ENCODE data around the gene ABLIM2.

Gene ABLIM2

DNA sequence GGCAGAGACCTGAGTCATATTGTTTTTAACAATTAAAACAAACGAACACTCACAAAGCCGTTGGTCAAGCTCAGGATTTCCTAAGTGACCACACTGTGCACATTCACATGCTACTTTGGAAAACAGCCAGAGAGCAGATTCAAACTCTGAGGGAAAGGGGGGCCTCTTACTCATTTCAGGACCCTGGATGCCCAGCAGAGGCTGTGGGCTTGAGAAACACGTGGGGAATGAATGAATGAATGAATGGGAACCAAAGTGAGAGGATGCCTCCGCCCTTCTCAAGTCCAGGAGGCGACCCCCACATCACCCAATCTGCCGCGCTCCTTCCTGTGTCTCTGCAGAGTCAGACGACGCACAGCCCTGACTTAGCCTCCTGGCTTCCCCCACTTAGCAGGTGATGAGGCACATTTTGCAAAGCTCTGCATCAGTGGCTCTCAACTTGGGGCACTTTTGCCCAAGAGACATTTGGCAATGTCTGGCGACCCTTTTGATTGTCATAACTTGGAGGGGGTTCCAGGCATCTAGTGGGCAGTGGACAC, 76.0 kb downstream of the ABLIM2 start:
- DNase-seq: no peak

DNA sequence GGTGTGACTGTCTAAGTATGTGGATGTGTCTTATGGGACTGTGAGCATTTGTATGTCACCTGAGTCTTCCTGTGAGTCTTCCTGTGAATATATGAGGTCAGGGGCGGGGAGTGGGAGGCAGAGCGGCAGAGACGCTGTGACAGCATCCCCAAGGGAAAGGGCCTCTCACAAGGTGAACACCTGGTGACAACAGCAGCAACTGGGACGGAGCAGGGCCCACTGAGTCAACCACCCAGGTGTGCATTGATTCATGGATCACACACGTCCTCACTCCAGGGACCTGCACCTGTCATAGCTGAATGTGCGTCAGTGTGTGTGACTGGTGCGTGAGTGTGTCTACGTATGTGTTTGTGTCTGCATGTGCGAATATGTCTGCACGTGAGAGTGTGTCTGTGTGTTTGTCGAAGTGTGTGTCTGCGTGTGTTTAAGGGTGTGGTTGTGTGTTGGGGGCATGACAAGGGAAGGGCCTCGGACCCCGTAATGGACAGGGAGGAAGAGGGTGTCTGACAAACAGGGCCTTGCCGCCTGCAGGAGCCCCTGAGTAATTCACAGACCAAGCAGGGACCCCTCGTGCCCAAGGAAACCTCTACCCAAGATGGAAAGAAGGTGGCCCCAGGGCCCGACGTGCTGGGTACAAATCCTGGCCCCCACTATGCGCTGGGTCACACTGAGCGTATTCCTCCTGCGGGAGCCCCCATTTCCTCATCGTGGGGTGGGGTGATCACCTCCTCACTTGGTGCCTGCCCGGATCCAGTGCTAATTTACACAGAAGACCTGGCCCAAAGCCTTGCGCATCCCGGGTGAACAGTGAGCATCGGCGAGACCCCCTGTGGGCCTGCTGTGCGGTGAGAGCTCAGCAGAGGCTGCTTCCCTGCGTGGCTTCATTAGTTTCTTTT, 76.7 kb downstream of the ABLIM2 start:
- no peak for DNase-seq

GRCh38 chr4:8081171-8081570, 77.4 kb downstream of the ABLIM2 start:
- no peak for DNase-seq

GRCh38 chr4:8080754-8081065, 77.9 kb downstream of the ABLIM2 start:
- DNase-seq: no peak

GRCh38 chr4:8079916-8080753, 78.5 kb downstream of the ABLIM2 start:
- DNase-seq: no peak

DNA sequence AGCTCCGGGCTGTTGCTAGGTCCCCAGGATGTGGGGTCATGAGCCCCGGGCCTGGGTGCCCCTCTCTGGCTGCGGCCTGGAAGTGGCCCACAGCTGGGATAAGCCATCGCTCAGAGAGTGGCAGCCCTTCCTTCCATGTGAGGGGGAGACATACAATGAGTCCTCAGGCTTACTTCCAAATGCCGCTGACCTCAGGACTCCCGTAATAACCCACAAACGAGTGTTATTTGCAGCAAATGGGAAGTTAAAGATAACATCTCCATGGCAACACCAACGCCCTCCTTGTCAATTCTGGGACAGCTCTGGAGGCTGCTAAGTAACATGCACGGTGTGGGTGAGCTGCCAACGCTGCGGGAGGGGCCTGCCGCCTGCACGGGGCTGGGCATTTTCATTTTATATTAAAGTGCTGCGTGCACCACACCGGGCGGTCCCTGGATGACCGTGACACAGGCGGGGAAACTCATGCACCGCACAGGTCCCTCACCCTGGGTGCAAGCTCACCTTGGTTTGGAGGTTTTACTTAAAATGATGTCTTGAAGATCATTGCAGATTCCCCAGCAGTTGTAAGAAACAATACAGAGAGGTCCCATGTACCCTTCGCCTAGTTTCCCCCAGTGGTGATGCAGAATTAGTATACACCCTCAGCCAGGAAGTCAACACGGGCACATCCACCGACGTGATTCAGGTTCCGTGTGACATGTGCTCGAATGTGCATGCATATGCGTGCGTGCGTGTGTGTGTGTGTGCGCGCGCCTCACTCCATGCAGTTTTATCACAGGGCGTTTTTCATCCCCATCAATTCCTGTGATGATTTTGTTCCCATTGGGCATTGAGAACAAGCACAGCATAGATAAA, 79.4 kb downstream of the ABLIM2 start:
- DNase-seq: peak; percentile 49

DNA sequence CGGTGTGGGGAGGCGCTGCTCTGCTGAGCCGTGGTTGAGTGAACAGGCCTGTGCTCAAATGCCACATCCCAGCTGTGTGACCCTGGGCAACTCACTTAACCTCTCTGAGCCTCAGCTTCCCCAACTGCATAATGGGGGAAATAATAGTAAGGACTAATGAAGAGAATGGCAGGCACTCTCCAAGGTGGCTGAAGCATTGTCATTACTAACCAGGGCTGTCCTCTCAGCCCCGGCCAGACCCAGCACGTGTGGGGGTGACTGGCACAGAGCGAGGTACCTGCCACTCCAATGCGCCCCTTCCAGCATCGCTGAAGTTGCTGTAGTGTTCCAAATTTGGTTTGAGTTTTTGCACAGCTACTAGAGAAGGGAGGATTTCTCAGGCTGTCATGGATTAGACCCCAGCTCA, 80.0 kb downstream of the ABLIM2 start:
- no peak for DNase-seq

- no peak for DNase-seq
Measured at GRCh38 chr4:8078109-8078494, 80.5 kb downstream of the ABLIM2 start.

- no peak for DNase-seq
Measured at GRCh38 chr4:8077181-8078108, 81.2 kb downstream of the ABLIM2 start.

GRCh38 chr4:8076023-8076422, 82.6 kb downstream of the ABLIM2 start:
- DNase-seq: no peak

DNA sequence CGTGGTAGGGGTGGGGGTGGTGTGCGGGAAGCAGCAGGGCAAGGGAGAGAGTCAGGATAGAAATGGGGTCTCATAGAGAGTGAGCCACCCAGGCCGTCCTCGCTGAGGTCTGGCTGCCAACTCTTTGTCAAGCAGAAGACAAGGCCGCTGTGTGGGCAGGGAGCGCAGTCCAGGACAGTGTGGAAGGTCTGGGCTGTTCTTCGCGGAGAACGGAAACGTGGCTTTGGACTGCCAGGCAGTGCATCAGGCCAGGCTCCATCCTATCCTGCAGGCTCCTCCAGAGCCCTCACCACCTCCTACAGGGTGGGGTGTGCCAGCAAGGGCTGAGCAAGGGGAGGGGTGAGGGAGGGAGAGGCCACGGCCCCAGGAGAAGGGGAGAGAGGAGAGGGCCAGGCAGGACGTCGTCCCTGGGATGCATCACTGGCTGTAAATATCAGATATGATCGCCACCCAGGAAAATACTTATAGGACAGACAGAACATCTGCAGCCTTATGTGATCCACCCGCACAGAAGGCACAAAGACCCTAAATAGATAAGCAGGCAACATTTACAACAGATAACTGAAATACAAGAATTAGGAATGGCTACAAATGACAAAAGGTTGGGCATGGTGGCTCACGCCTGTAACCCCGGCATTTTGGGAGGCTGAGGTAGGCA, 85.3 kb downstream of the ABLIM2 start:
- no peak for DNase-seq

DNA sequence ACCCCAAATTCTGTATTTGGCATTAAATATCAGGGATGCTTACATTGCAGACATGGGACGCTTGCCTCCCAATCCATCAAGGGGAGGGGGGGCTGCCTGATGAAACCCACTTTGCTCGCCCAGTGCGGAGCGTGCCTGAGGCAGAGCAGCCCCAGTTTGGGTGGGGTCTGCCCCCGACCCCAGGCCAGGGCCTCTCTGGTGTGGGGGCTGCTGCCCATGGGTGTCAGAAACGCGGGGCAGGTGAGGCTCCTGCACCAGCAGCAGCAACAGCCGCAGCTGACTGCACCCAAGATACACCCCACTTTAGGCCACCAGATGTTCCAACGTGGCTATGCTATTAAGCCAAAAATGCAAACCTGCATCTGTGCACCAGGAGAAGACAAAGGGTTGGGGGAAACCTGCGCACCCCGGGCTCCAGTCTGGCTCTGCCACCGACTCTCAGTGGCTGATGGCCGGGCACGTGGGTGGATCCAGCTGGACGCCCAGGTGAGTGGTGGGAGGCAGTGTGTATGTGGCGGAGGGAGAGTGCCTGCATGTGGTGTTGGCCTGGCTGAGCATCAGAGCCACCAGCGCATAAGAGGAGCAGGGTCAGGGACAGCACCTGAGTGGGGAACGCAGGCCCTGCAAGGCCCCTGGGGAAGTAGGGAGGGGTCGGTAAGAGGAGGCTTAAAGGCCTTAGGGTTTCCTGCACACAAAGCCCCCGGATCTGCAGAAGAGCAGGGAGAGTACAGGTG, 86.2 kb downstream of the ABLIM2 start:
- DNase-seq: no peak

DNA sequence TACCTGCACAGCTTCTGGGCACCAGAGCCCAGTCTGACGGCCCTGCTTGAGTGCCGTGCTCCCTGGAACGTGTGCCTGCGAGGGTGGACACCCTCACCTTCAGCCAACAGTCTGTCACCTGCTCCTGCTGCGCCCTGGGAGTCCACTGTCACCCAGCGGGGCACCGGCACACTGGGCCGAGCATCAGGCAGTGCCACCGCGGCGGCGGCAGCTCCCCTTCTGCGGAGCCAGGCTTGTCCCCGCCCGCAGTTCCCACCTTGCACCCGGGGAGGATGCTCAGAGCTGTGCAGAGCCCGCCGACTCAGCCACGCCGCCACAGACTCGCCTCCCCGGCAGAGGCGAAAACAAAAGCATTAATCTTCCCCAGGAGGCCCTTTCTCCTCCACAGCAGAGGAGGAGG, 86.8 kb downstream of the ABLIM2 start:
- DNase-seq: no peak

GRCh38 chr4:8070736-8071718, 87.6 kb downstream of the ABLIM2 start:
- DNase-seq: peak; percentile 1

DNA sequence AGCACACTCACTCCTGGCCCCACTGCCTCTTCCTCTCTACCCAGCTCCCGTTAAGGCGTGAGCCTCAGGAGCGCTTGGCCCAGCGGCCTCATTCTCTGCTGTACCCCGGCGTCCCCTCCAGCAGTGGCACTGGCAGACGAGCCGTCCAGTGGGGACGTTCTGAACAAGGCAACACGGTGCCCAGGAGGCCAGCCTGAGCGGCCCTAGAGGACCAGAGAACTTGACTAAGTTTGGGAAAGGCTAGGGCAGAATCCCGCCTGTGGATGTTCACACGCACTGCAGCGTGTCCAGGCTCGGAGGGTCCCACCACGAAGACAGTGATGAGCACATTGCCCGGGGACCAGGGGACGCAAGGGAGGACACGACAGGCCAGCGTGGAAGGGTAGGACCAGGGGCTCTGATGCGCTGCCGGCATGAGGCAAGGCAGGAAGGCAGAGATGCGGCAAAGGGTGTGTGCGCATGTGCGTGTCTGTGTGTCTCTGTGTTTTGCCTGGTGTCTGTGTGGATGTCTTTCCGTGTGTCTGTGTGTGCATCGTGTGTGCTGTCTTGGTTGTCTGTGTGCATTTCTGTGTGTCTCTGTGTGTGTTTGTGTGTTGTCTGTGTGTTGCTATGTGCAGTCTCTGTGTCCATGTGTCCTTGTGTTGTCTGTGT, 89.4 kb downstream of the ABLIM2 start:
- DNase-seq: no peak

DNA sequence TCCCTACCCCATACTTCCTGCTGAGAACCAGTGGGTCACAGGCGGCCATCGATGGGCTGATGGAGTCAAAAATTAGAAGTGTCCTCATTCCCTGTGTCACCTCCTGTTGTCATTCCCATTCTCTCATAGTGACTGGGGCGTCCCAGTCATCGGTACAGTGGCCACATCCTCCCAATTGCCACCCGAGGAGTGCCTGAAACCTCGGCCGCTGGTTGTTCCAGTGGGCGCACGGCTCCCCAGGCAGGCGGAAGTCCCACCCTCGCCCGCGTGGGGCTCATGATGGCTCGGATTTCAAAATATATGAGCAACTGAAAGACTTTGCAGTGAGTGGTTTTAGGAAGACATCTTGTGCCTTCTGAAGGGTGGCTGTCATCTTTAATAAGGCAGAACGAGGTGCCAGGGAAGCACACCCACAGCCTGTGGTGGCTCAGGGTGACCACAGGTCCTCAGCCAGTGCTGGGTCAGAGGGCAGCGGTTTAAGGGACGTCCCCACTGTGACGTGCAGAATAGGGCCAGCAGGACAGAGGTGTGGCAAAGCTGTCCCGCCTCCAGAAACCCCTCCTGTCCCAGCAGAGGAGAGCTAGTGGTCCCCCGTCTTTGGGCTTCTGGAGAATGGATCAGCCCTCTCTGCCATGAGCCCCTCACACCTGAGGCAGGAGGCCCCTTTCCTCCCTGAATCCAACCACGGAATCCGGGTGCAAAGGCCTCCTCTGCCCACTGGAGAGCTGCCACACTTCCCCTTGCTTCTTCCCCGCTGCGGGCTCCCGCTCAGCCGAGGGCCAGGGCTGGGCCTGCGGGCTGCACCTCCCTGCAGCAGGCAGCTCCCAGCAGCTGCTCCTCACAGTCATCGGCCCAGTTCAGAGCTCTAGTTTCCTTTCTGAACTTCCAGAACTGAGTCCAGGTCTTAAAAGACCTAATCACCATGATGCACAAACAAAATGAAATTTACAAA, 90.4 kb downstream of the ABLIM2 start:
- no peak for DNase-seq

DNA sequence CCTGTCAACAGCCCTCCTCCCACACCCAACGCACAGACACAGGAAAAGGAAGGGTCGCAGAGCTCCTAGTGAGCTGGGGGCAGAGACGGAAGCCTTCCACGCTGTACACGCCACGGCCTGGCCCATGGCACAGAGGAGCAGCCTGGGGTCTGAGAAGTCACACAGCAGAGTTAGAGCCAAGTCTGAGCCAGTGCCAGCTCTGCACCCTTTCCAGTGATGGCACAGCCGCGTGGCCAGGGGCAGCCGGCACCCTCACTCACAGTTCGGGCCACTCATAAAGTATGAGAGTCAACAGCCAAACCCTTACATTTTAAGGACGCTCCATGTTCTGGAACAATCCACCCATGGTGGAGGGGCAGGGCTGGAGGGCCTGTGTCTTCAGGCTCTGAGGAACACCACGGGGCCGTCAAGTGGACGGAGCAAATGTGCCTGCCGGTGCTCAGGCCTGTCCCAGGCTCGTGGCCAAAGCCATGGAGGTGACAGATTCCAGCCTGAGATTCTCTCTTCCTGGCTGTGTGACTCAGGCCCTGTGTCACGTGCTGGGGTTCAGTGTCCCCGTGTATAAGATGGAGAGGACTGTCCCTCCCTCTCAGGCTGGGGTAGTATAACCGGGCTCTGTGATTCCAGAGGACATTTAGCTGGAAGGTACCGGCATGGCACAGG, 91.2 kb downstream of the ABLIM2 start:
- no peak for DNase-seq
